ENCODE data around the gene ITGA5.

Gene ITGA5

GRCh38 chr12:54419088-54419887 lies at the start of gene ITGA5:
Gene ITGA5 (minus strand): TSS chr12:54419266. CDS start chr12:54419198, 68 bp downstream.
- DNase-seq, result no peak

- DNase-seq, result no peak
Observed at GRCh38 chr12:54465857-54466523, 46.9 kb upstream of the ITGA5 start.

- no peak for DNase-seq
Observed at GRCh38 chr12:54463484-54463883, 44.4 kb upstream of the ITGA5 start.

- no peak for DNase-seq
Observed at GRCh38 chr12:54463034-54463433, 44.0 kb upstream of the ITGA5 start.

- DNase-seq, result no peak
Observed at GRCh38 chr12:54460317-54460923, 41.4 kb upstream of the ITGA5 start.

- DNase-seq, result no peak
Observed at GRCh38 chr12:54459355-54459754, 40.3 kb upstream of the ITGA5 start.

GRCh38 chr12:54455760-54456469 lies 36.8 kb upstream of the ITGA5 start:
- DNase-seq, result no peak

- DNase-seq, result no peak
Observed at GRCh38 chr12:54452628-54453027, 33.6 kb upstream of the ITGA5 start.

- DNase-seq, result no peak
Observed at GRCh38 chr12:54448344-54448743, 29.3 kb upstream of the ITGA5 start.

- no peak for DNase-seq
Observed at GRCh38 chr12:54447917-54448316, 28.9 kb upstream of the ITGA5 start.

GRCh38 chr12:54444206-54444605 lies 25.1 kb upstream of the ITGA5 start:
- peak; percentile 19 for DNase-seq

- no peak for DNase-seq
Observed at GRCh38 chr12:54443446-54443845, 24.4 kb upstream of the ITGA5 start.

- DNase-seq, result no peak
Observed at GRCh38 chr12:54442961-54443360, 23.9 kb upstream of the ITGA5 start.

GRCh38 chr12:54442099-54442498 lies 23.0 kb upstream of the ITGA5 start:
- DNase-seq, result no peak

GRCh38 chr12:54439521-54440255 lies 20.6 kb upstream of the ITGA5 start:
- no peak for DNase-seq

- no peak for DNase-seq
Observed at GRCh38 chr12:54439096-54439495, 20.0 kb upstream of the ITGA5 start.

- DNase-seq, result no peak
Observed at GRCh38 chr12:54438517-54438916, 19.5 kb upstream of the ITGA5 start.

- DNase-seq, result no peak
Observed at GRCh38 chr12:54437697-54438096, 18.6 kb upstream of the ITGA5 start.

GRCh38 chr12:54437243-54437642 lies 18.2 kb upstream of the ITGA5 start:
- DNase-seq, result no peak

GRCh38 chr12:54432815-54433164 lies 13.7 kb upstream of the ITGA5 start:
- DNase-seq, result no peak

GRCh38 chr12:54431911-54432814 lies 13.1 kb upstream of the ITGA5 start:
- DNase-seq, result peak; percentile 13
